ENCODE measurements around the gene MYH15. TPM values are rescaled to one million over a fixed set of nuclear protein-coding genes. Genes with fewer than 3 reads are reported as not detected.
A peak's percentile ranks its signal among the peaks of the same experiment; 100 is the strongest.

Gene MYH15
- total RNA-seq, 1 experiment from 2014 or later = 1.2 TPM

DNA sequence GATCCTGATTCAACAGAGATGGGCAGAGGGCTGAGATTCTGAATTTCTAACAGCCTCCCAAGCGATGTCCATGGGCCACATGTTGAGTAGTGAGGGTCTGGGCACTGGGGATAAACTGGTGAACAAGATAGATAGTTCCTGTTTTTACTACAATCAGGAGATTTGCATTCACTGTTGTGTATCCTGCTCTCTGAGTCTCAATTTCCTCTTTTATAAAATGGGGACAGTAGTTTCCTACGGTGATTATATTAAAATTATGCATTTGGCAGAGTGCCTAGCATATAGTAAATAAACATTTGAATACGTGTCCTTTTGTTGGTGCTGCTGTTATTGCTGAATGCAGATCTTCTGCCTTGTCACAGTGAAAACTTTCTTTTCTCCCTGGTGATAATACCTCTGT lies 102.5 kb downstream of the MYH15 start:
- Histone ChIP-seq H3K27me3 (ENCODE audit: control insufficient read depth, insufficient read depth, low read length) (no peaks in the 10 kb centered on the region), H3K4me3 (ENCODE audit: low read depth in 2 of 2, low read length in 2 of 2) (no peak overlapping the region), H3K9me3 (ENCODE audit: control insufficient read depth, insufficient read depth, low read depth, low read length) (peaks cover 4% of the 10 kb centered on the region; the same call in 1 of the 2 replicates), H3K36me3 (ENCODE audit: control insufficient read depth, insufficient read depth, low read length) (no peaks in the 10 kb centered on the region), H3K4me1 (ENCODE audit: control insufficient read depth, insufficient read depth, low read length) (peaks cover 6% of the 10 kb centered on the region; the same call in 1 of the 2 replicates), H3K27ac (ENCODE audit: low read length) (no peak overlapping the region)
- BruUV-seq (replicated peaks) = no TSS peak
- intact Hi-C loops (cut with micrococcal nuclease; ENCODE audit: unreplicated experiment) (loop anchor here (2.0 to 5.0 kb wide), 2 partner anchors 186 to 469 kb away; partner anchors contain the start of gene IFT57), in situ Hi-C loops (cut with HindIII; ENCODE audit: low pct_unique_long_range_greater_than_20kb, low sequenced_read_pairs) (no loop called here)
- no peak for ATAC-seq
- TF ChIP-seq, protein P1, sequence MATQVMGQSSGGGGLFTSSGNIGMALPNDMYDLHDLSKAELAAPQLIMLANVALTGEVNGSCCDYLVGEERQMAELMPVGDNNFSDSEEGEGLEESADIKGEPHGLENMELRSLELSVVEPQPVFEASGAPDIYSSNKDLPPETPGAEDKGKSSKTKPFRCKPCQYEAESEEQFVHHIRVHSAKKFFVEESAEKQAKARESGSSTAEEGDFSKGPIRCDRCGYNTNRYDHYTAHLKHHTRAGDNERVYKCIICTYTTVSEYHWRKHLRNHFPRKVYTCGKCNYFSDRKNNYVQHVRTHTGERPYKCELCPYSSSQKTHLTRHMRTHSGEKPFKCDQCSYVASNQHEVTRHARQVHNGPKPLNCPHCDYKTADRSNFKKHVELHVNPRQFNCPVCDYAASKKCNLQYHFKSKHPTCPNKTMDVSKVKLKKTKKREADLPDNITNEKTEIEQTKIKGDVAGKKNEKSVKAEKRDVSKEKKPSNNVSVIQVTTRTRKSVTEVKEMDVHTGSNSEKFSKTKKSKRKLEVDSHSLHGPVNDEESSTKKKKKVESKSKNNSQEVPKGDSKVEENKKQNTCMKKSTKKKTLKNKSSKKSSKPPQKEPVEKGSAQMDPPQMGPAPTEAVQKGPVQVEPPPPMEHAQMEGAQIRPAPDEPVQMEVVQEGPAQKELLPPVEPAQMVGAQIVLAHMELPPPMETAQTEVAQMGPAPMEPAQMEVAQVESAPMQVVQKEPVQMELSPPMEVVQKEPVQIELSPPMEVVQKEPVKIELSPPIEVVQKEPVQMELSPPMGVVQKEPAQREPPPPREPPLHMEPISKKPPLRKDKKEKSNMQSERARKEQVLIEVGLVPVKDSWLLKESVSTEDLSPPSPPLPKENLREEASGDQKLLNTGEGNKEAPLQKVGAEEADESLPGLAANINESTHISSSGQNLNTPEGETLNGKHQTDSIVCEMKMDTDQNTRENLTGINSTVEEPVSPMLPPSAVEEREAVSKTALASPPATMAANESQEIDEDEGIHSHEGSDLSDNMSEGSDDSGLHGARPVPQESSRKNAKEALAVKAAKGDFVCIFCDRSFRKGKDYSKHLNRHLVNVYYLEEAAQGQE (IDR thresholded peaks at IDR 0.05; ENCODE audit: insufficient read depth in 1 of 2, low read depth in 2 of 2, low read length in 1 of 2) = no peak
- CTCF ChIA-PET = no interaction called here
- no peak for DNase-seq (ENCODE audit: low read depth, low spot score)
- POLR2A ChIA-PET = no interaction called here

DNA sequence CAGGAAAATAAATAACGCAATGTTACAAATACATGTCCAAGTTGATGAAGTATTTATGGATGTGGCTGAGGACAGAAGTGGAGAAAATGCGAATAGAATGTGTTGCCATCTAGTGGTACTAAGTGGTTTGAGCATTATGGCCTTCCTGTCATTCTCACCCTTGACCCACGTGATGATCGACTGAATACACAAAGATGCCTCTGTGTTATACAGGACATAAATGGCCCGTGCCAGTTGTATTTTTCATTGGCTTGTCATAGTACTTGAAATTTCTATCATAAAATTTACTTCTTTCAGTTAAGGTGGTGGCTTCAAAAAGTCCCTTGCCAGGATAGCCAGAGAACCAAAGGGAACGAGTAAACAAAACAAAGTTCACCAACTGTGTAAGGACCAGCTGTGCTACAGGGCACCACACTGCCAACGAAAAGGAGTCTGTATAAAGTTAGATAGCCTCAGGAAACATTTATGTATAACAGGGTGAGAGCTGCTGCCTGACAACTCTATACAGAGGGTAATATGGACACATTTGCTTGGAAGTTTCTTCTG lies 103.7 kb downstream of the MYH15 start:
- CTCF ChIA-PET = no interaction called here
- in situ Hi-C loops (cut with HindIII; ENCODE audit: low pct_unique_long_range_greater_than_20kb, low sequenced_read_pairs) = no loop called here

More for the DNA sequence above, 103.7 kb downstream of the MYH15 start:
- BruUV-seq (replicated peaks) = no TSS peak
- peak; percentile 75 for DNase-seq (ENCODE audit: low read depth, low spot score)
- Histone ChIP-seq H3K9me3 (ENCODE audit: control insufficient read depth, insufficient read depth, low read depth, low read length) (peaks cover 4% of the 10 kb centered on the region; the same call in 1 of the 2 replicates), H3K36me3 (ENCODE audit: control insufficient read depth, insufficient read depth, low read length) (no peaks in the 10 kb centered on the region), H3K4me3 (ENCODE audit: low read depth in 2 of 2, low read length in 2 of 2) (no peak overlapping the region), H3K4me1 (ENCODE audit: control insufficient read depth, insufficient read depth, low read length) (peaks cover 6% of the 10 kb centered on the region; the same call in 1 of the 2 replicates), H3K27me3 (ENCODE audit: control insufficient read depth, insufficient read depth, low read length) (no peaks in the 10 kb centered on the region), H3K27ac (ENCODE audit: low read length) (peak overlapping the region; percentile 13; the same call in 1 of the 2 replicates)
- POLR2A ChIA-PET = no interaction called here
- intact Hi-C loops (cut with micrococcal nuclease; ENCODE audit: unreplicated experiment) = loop anchor here (2.0 to 5.0 kb wide), 2 partner anchors 184 to 468 kb away; partner anchors contain the start of gene IFT57
- TF ChIP-seq, protein P2, sequence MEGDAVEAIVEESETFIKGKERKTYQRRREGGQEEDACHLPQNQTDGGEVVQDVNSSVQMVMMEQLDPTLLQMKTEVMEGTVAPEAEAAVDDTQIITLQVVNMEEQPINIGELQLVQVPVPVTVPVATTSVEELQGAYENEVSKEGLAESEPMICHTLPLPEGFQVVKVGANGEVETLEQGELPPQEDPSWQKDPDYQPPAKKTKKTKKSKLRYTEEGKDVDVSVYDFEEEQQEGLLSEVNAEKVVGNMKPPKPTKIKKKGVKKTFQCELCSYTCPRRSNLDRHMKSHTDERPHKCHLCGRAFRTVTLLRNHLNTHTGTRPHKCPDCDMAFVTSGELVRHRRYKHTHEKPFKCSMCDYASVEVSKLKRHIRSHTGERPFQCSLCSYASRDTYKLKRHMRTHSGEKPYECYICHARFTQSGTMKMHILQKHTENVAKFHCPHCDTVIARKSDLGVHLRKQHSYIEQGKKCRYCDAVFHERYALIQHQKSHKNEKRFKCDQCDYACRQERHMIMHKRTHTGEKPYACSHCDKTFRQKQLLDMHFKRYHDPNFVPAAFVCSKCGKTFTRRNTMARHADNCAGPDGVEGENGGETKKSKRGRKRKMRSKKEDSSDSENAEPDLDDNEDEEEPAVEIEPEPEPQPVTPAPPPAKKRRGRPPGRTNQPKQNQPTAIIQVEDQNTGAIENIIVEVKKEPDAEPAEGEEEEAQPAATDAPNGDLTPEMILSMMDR (IDR thresholded peaks at IDR 0.05) = peak; percentile 87
- no peak for TF ChIP-seq SIN3A (IDR thresholded peaks at IDR 0.05; ENCODE audit: borderline replicate concordance, insufficient read depth, low read depth, low read length)
- TF ChIP-seq TCF7L2 (IDR thresholded peaks at IDR 0.05; ENCODE audit: low read depth, low read length) = no peak
- TF ChIP-seq POLR2AphosphoS5 (IDR thresholded peaks at IDR 0.05; ENCODE audit: low read depth, low read length) = no peak
- TF ChIP-seq, protein P1 (IDR thresholded peaks at IDR 0.05; ENCODE audit: insufficient read depth in 1 of 2, low read depth in 2 of 2, low read length in 1 of 2) = no peak
- ATAC-seq = peak; percentile 97
